GM21717 (cell line): ENCODE results near the gene OTX2.

ENCODE experiments used
- ATAC-seq: cut with Tn5 transposase; IDR thresholded peaks from one replicate; pipeline ENCODE4 v1.9.1; 2021; ENCODE audit warnings: mild to moderate bottlenecking, moderate library complexity; ENCODE audit not compliant: unreplicated experiment

Gene OTX2

GRCh38 chr14:56797003-56797568, 13.2 kb downstream of the OTX2 start:
- ATAC-seq = no peak

GRCh38 chr14:56796259-56796658, 14.0 kb downstream of the OTX2 start:
- ATAC-seq = no peak

- no peak for ATAC-seq
These were observed 15.0 kb downstream of the OTX2 start for GRCh38 chr14:56795284-56795622.

- ATAC-seq = no peak
These were observed 15.6 kb downstream of the OTX2 start for GRCh38 chr14:56794557-56795283.

GRCh38 chr14:56794088-56794556, 16.2 kb downstream of the OTX2 start:
- no peak for ATAC-seq

- no peak for ATAC-seq
These were observed 20.3 kb downstream of the OTX2 start for GRCh38 chr14:56789955-56790354.

GRCh38 chr14:56787530-56787929, 22.7 kb downstream of the OTX2 start:
- no peak for ATAC-seq

GRCh38 chr14:56782711-56783110, 27.6 kb downstream of the OTX2 start:
- ATAC-seq = no peak

- no peak for ATAC-seq
These were observed 35.8 kb downstream of the OTX2 start for GRCh38 chr14:56774503-56774902.

- no peak for ATAC-seq
These were observed 39.8 kb downstream of the OTX2 start for GRCh38 chr14:56770512-56770911.

GRCh38 chr14:56760164-56760914, 49.9 kb downstream of the OTX2 start:
- no peak for ATAC-seq

- no peak for ATAC-seq
These were observed 50.6 kb downstream of the OTX2 start for GRCh38 chr14:56759633-56760032.

GRCh38 chr14:56759094-56759493, 51.2 kb downstream of the OTX2 start:
- no peak for ATAC-seq

GRCh38 chr14:56754921-56755320, 55.4 kb downstream of the OTX2 start:
- ATAC-seq = no peak

GRCh38 chr14:56753396-56753795, 56.9 kb downstream of the OTX2 start:
- ATAC-seq = no peak

- ATAC-seq = no peak
These were observed 57.9 kb downstream of the OTX2 start for GRCh38 chr14:56752428-56752827.

GRCh38 chr14:56751471-56751870, 58.8 kb downstream of the OTX2 start:
- no peak for ATAC-seq
